SK-N-SH treated with all-trans-retinoic acid at 6 μM for 48 hours (cell line): ENCODE results near the gene PALMD.

ENCODE experiments used
- ATAC-seq: fragments of 200-7000 bp; cut with Tn5 transposase; 3 replicates; pipeline ENCODE4 v1.9.1; 2020; ENCODE audit warnings: mild to moderate bottlenecking, moderate library complexity
- ARNTL ChIP-seq: fragments of 450-650 bp; formaldehyde crosslinking; IDR thresholded peaks from 2 replicates; pipeline ENCODE4 v1.5.0; 2020; ENCODE audit warnings: low read depth, mild to moderate bottlenecking, moderate library complexity, borderline replicate concordance
- BACH2 ChIP-seq: fragments of 250-450 bp; sonication (Bioruptor Pico); IDR thresholded peaks from 2 replicates; pipeline ENCODE4 v1.9.0; 2021; ENCODE audit warnings: mild to moderate bottlenecking, borderline replicate concordance
- CSDC2 ChIP-seq: fragments of 250-450 bp; sonication (Bioruptor Pico); IDR thresholded peaks from 2 replicates; pipeline ENCODE4 v1.5.0; 2020; ENCODE audit warnings: mild to moderate bottlenecking, moderate library complexity
- ESRRG ChIP-seq: fragments of 250-450 bp; sonication (Bioruptor Pico); IDR thresholded peaks from 2 replicates; pipeline ENCODE4 v1.6.1; 2021; ENCODE audit warnings: mild to moderate bottlenecking
- GLIS3 ChIP-seq: fragments of 250-450 bp; sonication (Bioruptor Pico); IDR thresholded peaks from 2 replicates; pipeline ENCODE4 v1.5.0; 2020; ENCODE audit warnings: mild to moderate bottlenecking, moderate library complexity
- ISL1 ChIP-seq: fragments of 250-450 bp; sonication (Bioruptor Pico); IDR thresholded peaks from 2 replicates; pipeline ENCODE4 v2.1.2; 2022; ENCODE audit warnings: mild to moderate bottlenecking, moderate library complexity
- OSR1 ChIP-seq: fragments of 250-450 bp; sonication (Bioruptor Pico); IDR thresholded peaks from 2 replicates; pipeline ENCODE4 v1.8.0; 2022; ENCODE audit warnings: moderate library complexity, mild to moderate bottlenecking, inconsistent platforms
- PPARA ChIP-seq: fragments of 250-450 bp; sonication (Bioruptor Pico); IDR thresholded peaks from 2 replicates; pipeline ENCODE4 v1.5.0; 2020; ENCODE audit warnings: mild to moderate bottlenecking, borderline replicate concordance
- RARB ChIP-seq: fragments of 250-450 bp; sonication (Bioruptor Pico); IDR thresholded peaks from 2 replicates; pipeline ENCODE4 v1.8.0; 2021; ENCODE audit warnings: mild to moderate bottlenecking, moderate library complexity
- SNAI2 ChIP-seq: fragments of 250-450 bp; sonication (Bioruptor Pico); IDR thresholded peaks from 2 replicates; pipeline ENCODE4 v1.5.0; 2020; ENCODE audit warnings: mild to moderate bottlenecking, moderate library complexity
- TCF4 ChIP-seq: fragments of 250-450 bp; sonication (Bioruptor Pico); IDR thresholded peaks from 2 replicates; pipeline ENCODE4 v1.8.0; 2021; ENCODE audit warnings: mild to moderate bottlenecking, moderate library complexity, borderline replicate concordance
- TOX ChIP-seq: fragments of 250-450 bp; sonication (Bioruptor Pico); IDR thresholded peaks from 2 replicates; pipeline ENCODE4 v1.8.0; 2021; ENCODE audit warnings: mild to moderate bottlenecking, moderate library complexity, borderline replicate concordance
- ZC3H10 ChIP-seq: fragments of 250-450 bp; sonication (Bioruptor Pico); IDR thresholded peaks from 2 replicates; pipeline ENCODE4 v1.5.1; 2021; ENCODE audit warnings: mild to moderate bottlenecking, moderate library complexity
- ZFP30 ChIP-seq: fragments of 450-650 bp; formaldehyde crosslinking; IDR thresholded peaks from 2 replicates; pipeline ENCODE4 v1.5.0; 2022; ENCODE audit warnings: mild to moderate bottlenecking, moderate library complexity
- ZNF565 ChIP-seq: fragments of 450-650 bp; formaldehyde crosslinking; conservative IDR thresholded peaks from 2 replicates; pipeline ENCODE4 v1.5.0; 2020; ENCODE audit warnings: low read depth, mild to moderate bottlenecking, moderate library complexity
- ZNF70 ChIP-seq: fragments of 450-650 bp; formaldehyde crosslinking; IDR thresholded peaks from 2 replicates; pipeline ENCODE4 v1.5.0; 2020; ENCODE audit warnings: mild to moderate bottlenecking, moderate library complexity
- ZNF8 ChIP-seq: fragments of 450-650 bp; formaldehyde crosslinking; IDR thresholded peaks from 2 replicates; pipeline ENCODE4 v1.5.0; 2020; ENCODE audit warnings: mild to moderate bottlenecking, moderate library complexity
- TF ChIP-seq, protein P1 (sequence below): fragments of 250-450 bp; sonication (Bioruptor Pico); IDR thresholded peaks from 2 replicates; pipeline ENCODE4 v1.8.0; 2021; ENCODE audit warnings: low read depth, mild to moderate bottlenecking, moderate library complexity, borderline replicate concordance
- TF ChIP-seq, protein P2 (sequence below): fragments of 250-450 bp; sonication (Bioruptor Pico); IDR thresholded peaks from 2 replicates; pipeline ENCODE4 v1.5.1; 2021; ENCODE audit warnings: mild to moderate bottlenecking, moderate library complexity
- TF ChIP-seq, protein P3 (sequence below): fragments of 250-450 bp; sonication (Bioruptor Pico); IDR thresholded peaks from 2 replicates; pipeline ENCODE4 v1.5.1; 2020; ENCODE audit warnings: low read depth, mild to moderate bottlenecking, moderate library complexity
- TF ChIP-seq, protein P4 (sequence below): fragments of 250-450 bp; sonication (Bioruptor Pico); IDR thresholded peaks from 2 replicates; pipeline ENCODE4 v1.5.0; 2020; ENCODE audit warnings: mild to moderate bottlenecking, moderate library complexity
- TF ChIP-seq, protein P5 (sequence below): fragments of 250-450 bp; sonication (Bioruptor Pico); IDR thresholded peaks from 2 replicates; pipeline ENCODE4 v1.8.0; 2020; ENCODE audit warnings: mild to moderate bottlenecking, moderate library complexity, borderline replicate concordance

Gene PALMD

DNA sequence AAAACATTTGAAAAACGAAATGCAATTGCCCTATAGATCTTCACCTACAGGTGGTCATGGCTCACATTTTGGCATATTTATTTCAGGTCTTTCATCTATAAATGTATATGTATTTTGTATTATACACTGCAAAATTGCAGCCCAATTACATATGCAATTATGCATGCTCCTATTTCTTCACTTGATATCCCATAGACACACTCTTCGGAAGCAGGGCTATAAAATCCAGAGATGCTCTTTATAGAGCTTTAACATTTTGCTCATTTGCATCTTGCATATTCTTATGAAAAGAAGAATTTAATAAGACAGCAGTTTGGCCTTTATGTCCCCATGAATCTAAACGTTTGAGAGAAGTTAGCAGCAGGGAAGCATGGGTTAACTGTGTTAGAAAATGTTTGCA lies 44.7 kb upstream of the PALMD start (continued):
- TF ChIP-seq, protein P1, sequence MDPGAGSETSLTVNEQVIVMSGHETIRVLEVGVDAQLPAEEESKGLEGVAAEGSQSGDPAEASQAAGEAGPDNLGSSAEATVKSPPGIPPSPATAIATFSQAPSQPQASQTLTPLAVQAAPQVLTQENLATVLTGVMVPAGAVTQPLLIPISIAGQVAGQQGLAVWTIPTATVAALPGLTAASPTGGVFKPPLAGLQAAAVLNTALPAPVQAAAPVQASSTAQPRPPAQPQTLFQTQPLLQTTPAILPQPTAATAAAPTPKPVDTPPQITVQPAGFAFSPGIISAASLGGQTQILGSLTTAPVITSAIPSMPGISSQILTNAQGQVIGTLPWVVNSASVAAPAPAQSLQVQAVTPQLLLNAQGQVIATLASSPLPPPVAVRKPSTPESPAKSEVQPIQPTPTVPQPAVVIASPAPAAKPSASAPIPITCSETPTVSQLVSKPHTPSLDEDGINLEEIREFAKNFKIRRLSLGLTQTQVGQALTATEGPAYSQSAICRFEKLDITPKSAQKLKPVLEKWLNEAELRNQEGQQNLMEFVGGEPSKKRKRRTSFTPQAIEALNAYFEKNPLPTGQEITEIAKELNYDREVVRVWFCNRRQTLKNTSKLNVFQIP, result no peak
- TF ChIP-seq, protein P2, sequence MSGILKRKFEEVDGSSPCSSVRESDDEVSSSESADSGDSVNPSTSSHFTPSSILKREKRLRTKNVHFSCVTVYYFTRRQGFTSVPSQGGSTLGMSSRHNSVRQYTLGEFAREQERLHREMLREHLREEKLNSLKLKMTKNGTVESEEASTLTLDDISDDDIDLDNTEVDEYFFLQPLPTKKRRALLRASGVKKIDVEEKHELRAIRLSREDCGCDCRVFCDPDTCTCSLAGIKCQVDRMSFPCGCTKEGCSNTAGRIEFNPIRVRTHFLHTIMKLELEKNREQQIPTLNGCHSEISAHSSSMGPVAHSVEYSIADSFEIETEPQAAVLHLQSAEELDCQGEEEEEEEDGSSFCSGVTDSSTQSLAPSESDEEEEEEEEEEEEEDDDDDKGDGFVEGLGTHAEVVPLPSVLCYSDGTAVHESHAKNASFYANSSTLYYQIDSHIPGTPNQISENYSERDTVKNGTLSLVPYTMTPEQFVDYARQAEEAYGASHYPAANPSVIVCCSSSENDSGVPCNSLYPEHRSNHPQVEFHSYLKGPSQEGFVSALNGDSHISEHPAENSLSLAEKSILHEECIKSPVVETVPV (CRISPR knock-in tag), result no peak
- TF ChIP-seq ZNF70 (CRISPR knock-in tag), result no peak

DNA sequence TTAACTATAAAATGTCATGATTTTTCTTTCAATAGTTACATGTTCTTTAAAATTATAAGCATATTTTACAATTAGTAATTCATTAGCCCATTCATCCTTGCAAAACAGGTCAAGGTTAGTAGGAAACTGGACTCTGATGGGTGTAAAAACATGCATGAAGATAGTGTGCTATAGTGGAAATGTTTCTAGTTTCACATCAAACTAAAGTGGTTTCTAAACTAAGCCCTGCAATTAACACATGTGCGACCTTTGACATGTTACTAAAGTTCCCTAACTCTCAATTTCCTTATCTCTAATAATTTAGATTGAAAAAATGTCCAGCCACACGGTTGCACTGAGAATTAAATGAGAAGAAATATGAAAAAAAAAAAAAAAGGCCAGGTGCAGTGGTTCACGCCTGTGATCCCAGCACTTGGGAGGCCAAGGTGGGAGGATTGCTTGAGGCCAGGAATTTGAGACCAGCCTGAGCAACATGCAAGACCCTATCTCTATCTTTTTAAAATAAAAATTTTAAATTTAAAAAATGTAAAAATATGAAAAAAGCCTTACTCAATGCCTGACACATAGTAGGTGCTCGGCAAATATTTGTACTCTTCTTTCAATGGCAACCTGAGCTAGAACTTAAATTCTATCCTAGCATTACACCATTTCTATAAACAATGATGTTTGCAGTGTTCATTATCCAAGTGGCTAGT lies 44.1 kb upstream of the PALMD start:
- TF ChIP-seq GLIS3 (CRISPR knock-in tag) (no peak), ZNF8 (CRISPR knock-in tag) (no peak), ZC3H10 (CRISPR knock-in tag) (no peak), ZNF565 (CRISPR knock-in tag) (no peak), ZNF70 (CRISPR knock-in tag) (no peak), PPARA (no peak), OSR1 (no peak), TCF4 (CRISPR knock-in tag) (no peak), ARNTL (CRISPR knock-in tag) (no peak), RARB (no peak), ISL1 (CRISPR knock-in tag) (no peak), SNAI2 (CRISPR knock-in tag) (no peak), TOX (CRISPR knock-in tag) (no peak), ZFP30 (no peak), BACH2 (no peak), ESRRG (CRISPR knock-in tag) (no peak), CSDC2 (no peak)
- TF ChIP-seq, protein P3, sequence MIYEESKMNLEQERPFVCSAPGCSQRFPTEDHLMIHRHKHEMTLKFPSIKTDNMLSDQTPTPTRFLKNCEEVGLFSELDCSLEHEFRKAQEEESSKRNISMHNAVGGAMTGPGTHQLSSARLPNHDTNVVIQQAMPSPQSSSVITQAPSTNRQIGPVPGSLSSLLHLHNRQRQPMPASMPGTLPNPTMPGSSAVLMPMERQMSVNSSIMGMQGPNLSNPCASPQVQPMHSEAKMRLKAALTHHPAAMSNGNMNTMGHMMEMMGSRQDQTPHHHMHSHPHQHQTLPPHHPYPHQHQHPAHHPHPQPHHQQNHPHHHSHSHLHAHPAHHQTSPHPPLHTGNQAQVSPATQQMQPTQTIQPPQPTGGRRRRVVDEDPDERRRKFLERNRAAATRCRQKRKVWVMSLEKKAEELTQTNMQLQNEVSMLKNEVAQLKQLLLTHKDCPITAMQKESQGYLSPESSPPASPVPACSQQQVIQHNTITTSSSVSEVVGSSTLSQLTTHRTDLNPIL (CRISPR knock-in tag), result no peak
- TF ChIP-seq, protein P2 (CRISPR knock-in tag), result no peak
- TF ChIP-seq, protein P4, sequence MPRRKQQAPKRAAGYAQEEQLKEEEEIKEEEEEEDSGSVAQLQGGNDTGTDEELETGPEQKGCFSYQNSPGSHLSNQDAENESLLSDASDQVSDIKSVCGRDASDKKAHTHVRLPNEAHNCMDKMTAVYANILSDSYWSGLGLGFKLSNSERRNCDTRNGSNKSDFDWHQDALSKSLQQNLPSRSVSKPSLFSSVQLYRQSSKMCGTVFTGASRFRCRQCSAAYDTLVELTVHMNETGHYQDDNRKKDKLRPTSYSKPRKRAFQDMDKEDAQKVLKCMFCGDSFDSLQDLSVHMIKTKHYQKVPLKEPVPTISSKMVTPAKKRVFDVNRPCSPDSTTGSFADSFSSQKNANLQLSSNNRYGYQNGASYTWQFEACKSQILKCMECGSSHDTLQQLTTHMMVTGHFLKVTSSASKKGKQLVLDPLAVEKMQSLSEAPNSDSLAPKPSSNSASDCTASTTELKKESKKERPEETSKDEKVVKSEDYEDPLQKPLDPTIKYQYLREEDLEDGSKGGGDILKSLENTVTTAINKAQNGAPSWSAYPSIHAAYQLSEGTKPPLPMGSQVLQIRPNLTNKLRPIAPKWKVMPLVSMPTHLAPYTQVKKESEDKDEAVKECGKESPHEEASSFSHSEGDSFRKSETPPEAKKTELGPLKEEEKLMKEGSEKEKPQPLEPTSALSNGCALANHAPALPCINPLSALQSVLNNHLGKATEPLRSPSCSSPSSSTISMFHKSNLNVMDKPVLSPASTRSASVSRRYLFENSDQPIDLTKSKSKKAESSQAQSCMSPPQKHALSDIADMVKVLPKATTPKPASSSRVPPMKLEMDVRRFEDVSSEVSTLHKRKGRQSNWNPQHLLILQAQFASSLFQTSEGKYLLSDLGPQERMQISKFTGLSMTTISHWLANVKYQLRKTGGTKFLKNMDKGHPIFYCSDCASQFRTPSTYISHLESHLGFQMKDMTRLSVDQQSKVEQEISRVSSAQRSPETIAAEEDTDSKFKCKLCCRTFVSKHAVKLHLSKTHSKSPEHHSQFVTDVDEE (CRISPR knock-in tag), result no peak
- no peak for ATAC-seq

DNA sequence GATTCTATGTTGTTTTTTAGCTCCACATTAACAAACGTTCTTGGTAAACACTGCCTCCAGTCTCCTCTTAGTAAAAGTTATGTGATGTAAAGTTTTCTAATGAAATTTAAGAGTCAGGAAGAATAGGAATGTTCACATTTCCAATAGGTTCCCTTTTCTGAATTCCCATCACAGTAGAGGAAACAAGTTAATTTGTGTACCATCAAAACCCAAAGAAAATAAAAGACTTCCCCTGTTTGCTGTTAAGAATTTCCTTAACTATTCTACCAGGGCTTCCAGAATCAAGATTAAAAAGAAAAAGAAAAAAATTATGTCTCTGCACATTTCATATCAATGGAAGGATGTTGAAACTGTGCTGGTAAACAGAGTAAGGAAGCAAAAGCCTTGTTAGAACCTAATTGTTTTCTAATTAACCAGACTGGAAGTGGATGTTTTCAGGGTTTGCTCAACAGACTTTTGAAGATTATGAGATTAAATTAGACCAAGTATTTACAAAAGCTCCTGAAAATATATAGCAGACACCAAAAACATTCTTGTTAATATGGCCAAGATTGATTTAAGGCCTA lies 43.4 kb upstream of the PALMD start:
- no peak for ATAC-seq
- no peak for TF ChIP-seq OSR1
- TF ChIP-seq, protein P4 (CRISPR knock-in tag), result no peak
- TF ChIP-seq ESRRG (CRISPR knock-in tag), result no peak
- no peak for TF ChIP-seq ZNF565 (CRISPR knock-in tag)
- no peak for TF ChIP-seq RARB
- no peak for TF ChIP-seq ZFP30
- no peak for TF ChIP-seq TCF4 (CRISPR knock-in tag)
- TF ChIP-seq ARNTL (CRISPR knock-in tag), result no peak
- TF ChIP-seq, protein P5, sequence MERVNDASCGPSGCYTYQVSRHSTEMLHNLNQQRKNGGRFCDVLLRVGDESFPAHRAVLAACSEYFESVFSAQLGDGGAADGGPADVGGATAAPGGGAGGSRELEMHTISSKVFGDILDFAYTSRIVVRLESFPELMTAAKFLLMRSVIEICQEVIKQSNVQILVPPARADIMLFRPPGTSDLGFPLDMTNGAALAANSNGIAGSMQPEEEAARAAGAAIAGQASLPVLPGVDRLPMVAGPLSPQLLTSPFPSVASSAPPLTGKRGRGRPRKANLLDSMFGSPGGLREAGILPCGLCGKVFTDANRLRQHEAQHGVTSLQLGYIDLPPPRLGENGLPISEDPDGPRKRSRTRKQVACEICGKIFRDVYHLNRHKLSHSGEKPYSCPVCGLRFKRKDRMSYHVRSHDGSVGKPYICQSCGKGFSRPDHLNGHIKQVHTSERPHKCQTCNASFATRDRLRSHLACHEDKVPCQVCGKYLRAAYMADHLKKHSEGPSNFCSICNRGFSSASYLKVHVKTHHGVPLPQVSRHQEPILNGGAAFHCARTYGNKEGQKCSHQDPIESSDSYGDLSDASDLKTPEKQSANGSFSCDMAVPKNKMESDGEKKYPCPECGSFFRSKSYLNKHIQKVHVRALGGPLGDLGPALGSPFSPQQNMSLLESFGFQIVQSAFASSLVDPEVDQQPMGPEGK, result no peak
- TF ChIP-seq TOX (CRISPR knock-in tag), result no peak
